Endothelial cell (in vitro differentiated cells): ENCODE measurements around the gene PDE4A. TPM values are rescaled to one million over a fixed set of nuclear protein-coding genes. Genes with fewer than 3 reads are reported as not detected.
A peak's percentile ranks its signal among the peaks of the same experiment; 100 is the strongest.

ENCODE experiments used
- DNase-seq: peaks from one replicate; pipeline ENCODE4 v3.0.0; 2021; ENCODE audit warnings: low spot score
- H3K27ac Mint-ChIP-seq: one replicate; pipeline ENCODE4 v1.8.0; 2021; ENCODE audit warnings: mixed read lengths, inconsistent platforms; ENCODE audit not compliant: unreplicated experiment
- H3K27me3 Mint-ChIP-seq: one replicate; pipeline ENCODE4 v1.8.0; 2021; ENCODE audit warnings: mild to moderate bottlenecking, moderate library complexity, mixed read lengths, inconsistent platforms; ENCODE audit not compliant: unreplicated experiment
- H3K36me3 Mint-ChIP-seq: one replicate; pipeline ENCODE4 v1.8.0; 2021; ENCODE audit warnings: mild to moderate bottlenecking, low read depth, mixed read lengths, inconsistent platforms; ENCODE audit not compliant: unreplicated experiment
- H3K4me1 Mint-ChIP-seq: one replicate; pipeline ENCODE4 v1.8.0; 2021; ENCODE audit warnings: mild to moderate bottlenecking, mixed read lengths, inconsistent platforms; ENCODE audit not compliant: unreplicated experiment
- H3K4me3 Mint-ChIP-seq: one replicate; pipeline ENCODE4 v1.8.0; 2021; ENCODE audit warnings: mild to moderate bottlenecking, mixed read lengths, inconsistent platforms; ENCODE audit not compliant: unreplicated experiment
- H3K9me3 Mint-ChIP-seq: one replicate; pipeline ENCODE4 v1.8.0; 2021; ENCODE audit warnings: mixed read lengths, inconsistent platforms; ENCODE audit not compliant: unreplicated experiment
- CTCF ChIP-seq: fragments of 200-600 bp; sonication (generic); IDR thresholded peaks from one replicate; pipeline ENCODE4 v1.5.0; 2021; ENCODE audit warnings: antibody characterized with exemption; ENCODE audit not compliant: unreplicated experiment
- total RNA-seq: library from RNA; stranded (reverse); fragmentation: NEBNext Ultra II Directional; extraction: Animal tissue kit (Norgen Biotek cat#: 25700); gene quantifications from one replicate; pipeline ENCODE4 v1.2.1, GENCODE V29; 2021; ENCODE audit not compliant: unreplicated experiment

The PDE4A gene
- total RNA-seq, 1 donor from 2014 or later = 0.46 TPM

- TF ChIP-seq CTCF = peak; percentile 26
- no peak overlapping the region for H3K27ac Mint-ChIP-seq
- peaks cover 18% of the 10 kb centered on the region for H3K4me1 Mint-ChIP-seq
- H3K27me3 Mint-ChIP-seq = peaks cover 40% of the 10 kb centered on the region
- H3K36me3 Mint-ChIP-seq = peaks cover 6% of the 10 kb centered on the region
- H3K4me3 Mint-ChIP-seq = no peak overlapping the region
- H3K9me3 Mint-ChIP-seq = no peaks in the 10 kb centered on the region
- peak; percentile 50 for DNase-seq
Observed at GRCh38 chr19:10514211-10515145, 94.1 kb downstream of the PDE4A start.

GRCh38 chr19:10516064-10516385, 95.7 kb downstream of the PDE4A start:
- Mint-ChIP-seq H3K4me1 (peaks cover 18% of the 10 kb centered on the region), H3K27ac (no peak overlapping the region), H3K27me3 (peaks cover 42% of the 10 kb centered on the region), H3K9me3 (no peaks in the 10 kb centered on the region), H3K36me3 (peaks cover 7% of the 10 kb centered on the region), H3K4me3 (peak overlapping the region; percentile 3)
- DNase-seq = no peak
- TF ChIP-seq CTCF = no peak

- H3K27me3 Mint-ChIP-seq = peaks cover 42% of the 10 kb centered on the region
Observed at GRCh38 chr19:10516671-10517286, 96.4 kb downstream of the PDE4A start.

GRCh38 chr19:10517361-10517759, 97.0 kb downstream of the PDE4A start, which contains the start of gene S1PR5:
S1PR5 (minus strand) TSS chr19:10517447; CDS start chr19:10515011, 2,436 bp downstream.
- DNase-seq = no peak
- TF ChIP-seq CTCF = no peak
- H3K36me3 Mint-ChIP-seq = peaks cover 7% of the 10 kb centered on the region
- H3K4me1 Mint-ChIP-seq = peaks cover 18% of the 10 kb centered on the region
- H3K9me3 Mint-ChIP-seq = no peaks in the 10 kb centered on the region
- H3K27ac Mint-ChIP-seq = no peak within 1 kb of the TSS
- peaks cover 42% of the 10 kb centered on the region for H3K27me3 Mint-ChIP-seq
- peak within 1 kb of the TSS; percentile 68 for H3K4me3 Mint-ChIP-seq

More at GRCh38 chr19:10516671-10517286, 96.4 kb downstream of the PDE4A start:
- Mint-ChIP-seq H3K27ac (no peak overlapping the region), H3K36me3 (peaks cover 7% of the 10 kb centered on the region), H3K4me1 (peaks cover 18% of the 10 kb centered on the region), H3K4me3 (peak overlapping the region; percentile 68), H3K9me3 (no peaks in the 10 kb centered on the region)
- no peak for DNase-seq
- no peak for TF ChIP-seq CTCF
